ENCODE results near the gene TIMM44. TPM values are rescaled to one million over a fixed set of nuclear protein-coding genes. Genes with fewer than 3 reads are reported as not detected.

TIMM44 gene
- total and polyA plus RNA-seq, 7 experiments from 2014 or later: 16.7 to 97.6 (median 67.5) TPM

DNA sequence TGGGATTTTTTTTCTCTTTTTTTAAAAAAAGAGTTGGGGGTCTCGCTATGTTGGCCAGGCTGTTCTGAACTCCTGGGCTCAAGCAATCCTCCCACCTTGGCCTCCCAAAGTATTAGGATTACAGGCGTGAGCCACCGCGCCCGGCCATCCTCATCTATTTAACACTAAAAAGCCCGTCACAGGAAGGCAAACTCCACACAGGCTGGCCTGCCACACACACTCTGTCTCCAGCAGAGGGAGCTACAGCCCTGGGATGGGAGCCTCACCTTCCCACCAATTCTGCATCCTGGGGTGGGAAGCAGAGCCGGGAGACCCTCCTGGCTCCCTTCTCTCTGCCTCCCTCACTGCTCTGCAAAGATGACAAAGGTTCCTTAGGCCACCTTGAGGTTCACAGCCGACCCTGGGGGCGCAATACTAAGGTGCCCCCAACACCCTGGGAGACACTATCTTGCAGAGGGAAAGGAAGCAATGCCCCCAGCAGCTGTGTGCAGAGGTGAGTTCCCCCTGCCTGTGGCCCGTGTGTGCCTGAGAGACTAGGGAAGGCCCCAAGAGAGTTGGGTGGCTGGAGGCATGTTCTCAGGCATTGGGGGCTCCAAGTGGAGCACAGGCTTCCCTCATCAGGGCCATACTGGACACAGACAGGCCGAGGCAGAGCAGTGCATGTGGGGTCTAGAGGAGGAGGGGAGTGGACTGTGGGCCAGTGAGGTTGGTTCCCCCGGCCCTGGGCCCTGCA is 27.4 kb upstream of the TIMM44 start:
- Histone ChIP-seq H3K36me3 (ENCODE audit: control insufficient read depth in 2 of 3, insufficient read depth in 3 of 3, low read length in 3 of 3) (peaks cover 0 to 82% (median 5%) of the 10 kb centered on the region in 3 experiments), H3K27ac (ENCODE audit: low read depth, low read length) (no peak overlapping the region), H3K4me3 (ENCODE audit: low read length) (no peak overlapping the region), H3K9me3 (ENCODE audit: control insufficient read depth in 2 of 3, low read length in 3 of 3) (no peaks in the 10 kb centered on the region), H3K27me3 (ENCODE audit: control insufficient read depth in 2 of 2, insufficient read depth in 2 of 2, low read length in 2 of 2) (no peaks in the 10 kb centered on the region), H3K4me1 (ENCODE audit: control insufficient read depth in 2 of 2, insufficient read depth in 2 of 2, low read length in 2 of 2) (no peaks in the 10 kb centered on the region)
- ATAC-seq: peak; percentile 60
- Mint-ChIP-seq H3K9me3 (no peaks in the 10 kb centered on the region), H3K36me3 (peaks cover 0 to 14% (median 5%) of the 10 kb centered on the region in 5 donors), H3K4me3 (no peak overlapping the region), H3K4me1 (peaks cover 0 to 3% (median 0%) of the 10 kb centered on the region in 7 donors), H3K27me3 (no peaks in the 10 kb centered on the region), H3K27ac (peak overlapping the region in 1 of 9 donors; percentile 32)
- DNase-seq: peak in 2 of 9 donors; percentile 13 to 29
- intact Hi-C loops (cut with micrococcal nuclease): loop anchor here (1.0 kb wide), 2 partner anchors 31 to 282 kb away; no protein-coding TSS in a partner anchor
- POLR2A ChIA-PET: no interaction called here
- CTCF ChIA-PET: no interaction called here

- ATAC-seq (no peak), DNase-seq (no peak)
- Histone ChIP-seq H3K27ac (ENCODE audit: low read depth, low read length) (no peak overlapping the region), H3K4me3 (ENCODE audit: low read length) (no peak overlapping the region), H3K27me3 (ENCODE audit: control insufficient read depth in 2 of 2, insufficient read depth in 2 of 2, low read length in 2 of 2) (no peaks in the 10 kb centered on the region), H3K36me3 (ENCODE audit: control insufficient read depth in 2 of 3, insufficient read depth in 3 of 3, low read length in 3 of 3) (peaks cover 0 to 83% (median 5%) of the 10 kb centered on the region in 3 experiments), H3K4me1 (ENCODE audit: control insufficient read depth in 2 of 2, insufficient read depth in 2 of 2, low read length in 2 of 2) (no peaks in the 10 kb centered on the region), H3K9me3 (ENCODE audit: control insufficient read depth in 2 of 3, low read length in 3 of 3) (no peaks in the 10 kb centered on the region)
- no peaks in the 10 kb centered on the region for H3K27me3 Mint-ChIP-seq
- H3K9me3 Mint-ChIP-seq: no peaks in the 10 kb centered on the region
- peaks cover 0 to 3% (median 0%) of the 10 kb centered on the region in 7 donors for H3K4me1 Mint-ChIP-seq
- H3K27ac Mint-ChIP-seq: no peak overlapping the region
- ChIA-PET POLR2A (no interaction called here), CTCF (no interaction called here)
- H3K4me3 Mint-ChIP-seq: no peak overlapping the region
- peaks cover 0 to 20% (median 9%) of the 10 kb centered on the region in 5 donors for H3K36me3 Mint-ChIP-seq
- intact Hi-C loops (cut with micrococcal nuclease): no loop called here
Observed at GRCh38 chr19:7969555-7969939, 26.1 kb upstream of the TIMM44 start.

- peaks cover 0 to 83% (median 5%) of the 10 kb centered on the region in 3 experiments for H3K36me3 ChIP-seq (ENCODE audit: control insufficient read depth in 2 of 3, insufficient read depth in 3 of 3, low read length in 3 of 3)
Observed at GRCh38 chr19:7968796-7969554, 25.5 kb upstream of the TIMM44 start.

GRCh38 chr19:7968008-7968795 is 24.7 kb upstream of the TIMM44 start:
- DNase-seq (no peak), ATAC-seq (no peak)
- ChIA-PET POLR2A (interaction anchor here (0.7 kb wide), 1 partner anchor 526 kb away, joined by 3 read pairs; no protein-coding TSS in a partner anchor), CTCF (no interaction called here)
- no peaks in the 10 kb centered on the region for H3K27me3 Mint-ChIP-seq
- H3K9me3 Mint-ChIP-seq: no peaks in the 10 kb centered on the region
- no peaks in the 10 kb centered on the region for H3K4me1 ChIP-seq (ENCODE audit: control insufficient read depth in 2 of 2, insufficient read depth in 2 of 2, low read length in 2 of 2)
- no peaks in the 10 kb centered on the region for H3K27me3 ChIP-seq (ENCODE audit: control insufficient read depth in 2 of 2, insufficient read depth in 2 of 2, low read length in 2 of 2)
- peaks cover 0 to 15% (median 6%) of the 10 kb centered on the region in 5 donors for H3K36me3 Mint-ChIP-seq
- no peak overlapping the region for H3K4me3 ChIP-seq (ENCODE audit: low read length)
- H3K36me3 ChIP-seq (ENCODE audit: control insufficient read depth in 2 of 3, insufficient read depth in 3 of 3, low read length in 3 of 3): peaks cover 0 to 84% (median 5%) of the 10 kb centered on the region in 3 experiments
- peaks cover 0 to 3% (median 0%) of the 10 kb centered on the region in 7 donors for H3K4me1 Mint-ChIP-seq
- peak overlapping the region in 2 of 9 donors; percentile 23 to 53 for H3K27ac Mint-ChIP-seq
- no peaks in the 10 kb centered on the region for H3K9me3 ChIP-seq (ENCODE audit: control insufficient read depth in 2 of 3, low read length in 3 of 3)
- no peak overlapping the region for H3K4me3 Mint-ChIP-seq
- H3K27ac ChIP-seq (ENCODE audit: low read depth, low read length): no peak overlapping the region
- intact Hi-C loops (cut with micrococcal nuclease): no loop called here

More at GRCh38 chr19:7968796-7969554, 25.5 kb upstream of the TIMM44 start:
- Histone ChIP-seq H3K27ac (ENCODE audit: low read depth, low read length) (no peak overlapping the region), H3K9me3 (ENCODE audit: control insufficient read depth in 2 of 3, low read length in 3 of 3) (no peaks in the 10 kb centered on the region), H3K4me1 (ENCODE audit: control insufficient read depth in 2 of 2, insufficient read depth in 2 of 2, low read length in 2 of 2) (no peaks in the 10 kb centered on the region), H3K4me3 (ENCODE audit: low read length) (no peak overlapping the region), H3K27me3 (ENCODE audit: control insufficient read depth in 2 of 2, insufficient read depth in 2 of 2, low read length in 2 of 2) (no peaks in the 10 kb centered on the region)
- Mint-ChIP-seq H3K4me1 (peaks cover 0 to 3% (median 0%) of the 10 kb centered on the region in 7 donors), H3K27ac (peak overlapping the region in 1 of 9 donors; percentile 23), H3K27me3 (no peaks in the 10 kb centered on the region), H3K4me3 (no peak overlapping the region), H3K36me3 (peaks cover 0 to 20% (median 8%) of the 10 kb centered on the region in 5 donors), H3K9me3 (no peaks in the 10 kb centered on the region)
- ATAC-seq: no peak
- POLR2A ChIA-PET: no interaction called here
- intact Hi-C loops (cut with micrococcal nuclease): no loop called here
- no peak for DNase-seq
- CTCF ChIA-PET: no interaction called here

- no peaks in the 10 kb centered on the region for H3K9me3 Mint-ChIP-seq
- intact Hi-C loops (cut with micrococcal nuclease): no loop called here
- H3K4me1 ChIP-seq (ENCODE audit: control insufficient read depth in 2 of 2, insufficient read depth in 2 of 2, low read length in 2 of 2): no peaks in the 10 kb centered on the region
- POLR2A ChIA-PET: no interaction called here
- no peaks in the 10 kb centered on the region for H3K9me3 ChIP-seq (ENCODE audit: control insufficient read depth in 2 of 3, low read length in 3 of 3)
- no peak overlapping the region for H3K4me3 ChIP-seq (ENCODE audit: low read length)
- CTCF ChIA-PET: no interaction called here
- H3K4me3 Mint-ChIP-seq: no peak overlapping the region
- peaks cover 0 to 3% (median 0%) of the 10 kb centered on the region in 7 donors for H3K4me1 Mint-ChIP-seq
- no peaks in the 10 kb centered on the region for H3K27me3 Mint-ChIP-seq
- peak overlapping the region in 1 of 9 donors; percentile 17 for H3K27ac Mint-ChIP-seq
- no peak for ATAC-seq
- no peak for DNase-seq
- H3K27ac ChIP-seq (ENCODE audit: low read depth, low read length): no peak overlapping the region
- H3K36me3 Mint-ChIP-seq: peaks cover 4 to 23% (median 9%) of the 10 kb centered on the region in 5 donors
- H3K36me3 ChIP-seq (ENCODE audit: control insufficient read depth in 2 of 3, insufficient read depth in 3 of 3, low read length in 3 of 3): peaks cover 0 to 92% (median 16%) of the 10 kb centered on the region in 3 experiments
- H3K27me3 ChIP-seq (ENCODE audit: control insufficient read depth in 2 of 2, insufficient read depth in 2 of 2, low read length in 2 of 2): no peaks in the 10 kb centered on the region
Observed at GRCh38 chr19:7965921-7966665, 22.6 kb upstream of the TIMM44 start.

DNA sequence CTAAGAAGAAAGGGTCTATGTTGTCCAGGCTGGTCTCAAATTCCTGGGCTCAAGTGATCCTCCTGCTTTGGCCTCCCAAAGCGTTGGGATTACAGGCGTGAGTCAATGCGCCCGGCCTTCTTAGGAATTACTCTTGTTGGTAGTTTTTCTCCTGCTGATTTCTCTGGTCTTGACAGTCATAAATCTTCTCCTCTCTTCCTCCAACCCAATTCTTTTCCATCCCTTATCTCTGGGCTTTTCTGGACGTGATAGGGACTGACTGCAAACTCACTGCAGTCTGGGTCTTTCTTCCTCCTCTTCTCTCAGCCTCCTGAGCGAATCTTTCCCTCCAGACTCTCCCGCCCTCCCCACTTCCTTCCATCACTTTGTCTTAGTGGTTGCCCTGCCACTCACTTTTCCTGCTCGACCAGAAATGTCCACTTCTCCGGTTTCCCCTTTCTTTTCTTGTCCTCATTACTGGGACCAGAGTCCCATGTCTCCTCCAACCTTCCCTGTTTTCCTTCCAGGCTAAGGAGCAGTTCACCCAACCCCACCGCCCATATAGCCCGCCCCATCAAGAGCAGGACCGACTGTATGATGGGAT is 21.9 kb upstream of the TIMM44 start:
- intact Hi-C loops (cut with micrococcal nuclease): no loop called here
- no peak overlapping the region for H3K27ac ChIP-seq (ENCODE audit: low read depth, low read length)
- Mint-ChIP-seq H3K9me3 (no peaks in the 10 kb centered on the region), H3K4me3 (no peak overlapping the region), H3K27me3 (no peaks in the 10 kb centered on the region), H3K27ac (peak overlapping the region in 6 of 9 donors; percentile 18 to 77 (median 64)), H3K4me1 (peaks cover 0 to 3% (median 0%) of the 10 kb centered on the region in 7 donors), H3K36me3 (peaks cover 4 to 23% (median 9%) of the 10 kb centered on the region in 5 donors)
- ChIA-PET CTCF (no interaction called here), POLR2A (no interaction called here)
- no peaks in the 10 kb centered on the region for H3K9me3 ChIP-seq (ENCODE audit: control insufficient read depth in 2 of 3, low read length in 3 of 3)
- H3K4me1 ChIP-seq (ENCODE audit: control insufficient read depth in 2 of 2, insufficient read depth in 2 of 2, low read length in 2 of 2): no peaks in the 10 kb centered on the region
- peaks cover 0 to 92% (median 16%) of the 10 kb centered on the region in 3 experiments for H3K36me3 ChIP-seq (ENCODE audit: control insufficient read depth in 2 of 3, insufficient read depth in 3 of 3, low read length in 3 of 3)
- H3K4me3 ChIP-seq (ENCODE audit: low read length): no peak overlapping the region
- no peak for ATAC-seq
- DNase-seq: no peak
- no peaks in the 10 kb centered on the region for H3K27me3 ChIP-seq (ENCODE audit: control insufficient read depth in 2 of 2, insufficient read depth in 2 of 2, low read length in 2 of 2)
